Epithelial cell of esophagus (primary cell): ENCODE results near the gene DNMT3A.

Experiments used
- DNase-seq: peaks from one replicate; pipeline ENCODE4 v3.0.0; 2010; ENCODE audit warnings: low read depth
- H3K4me3 ChIP-seq: 2 replicates; pipeline ENCODE4 v1.5.1; 2011; ENCODE audit warnings: mild to moderate bottlenecking, low read length, control low read depth
- CTCF ChIP-seq: IDR thresholded peaks from 2 replicates; pipeline ENCODE4 v1.5.1; 2011; ENCODE audit warnings: low read depth, mild to moderate bottlenecking, low read length, control low read depth, inconsistent platforms; ENCODE audit not compliant: insufficient read depth; ENCODE audit errors: missing control alignments

DNMT3A gene

GRCh38 chr2:25240636-25241035 lies 101.1 kb downstream of the DNMT3A start:
- no peak overlapping the region for H3K4me3 ChIP-seq
- DNase-seq: no peak
- no peak for TF ChIP-seq CTCF

GRCh38 chr2:25238920-25239319 lies 102.8 kb downstream of the DNMT3A start:
- H3K4me3 ChIP-seq: no peak overlapping the region
- no peak for TF ChIP-seq CTCF
- DNase-seq: no peak

GRCh38 chr2:25237764-25238163 lies 104.0 kb downstream of the DNMT3A start:
- no peak for TF ChIP-seq CTCF

GRCh38 chr2:25236736-25237135 lies 105.0 kb downstream of the DNMT3A start:
- DNase-seq: no peak
- no peak overlapping the region for H3K4me3 ChIP-seq
- no peak for TF ChIP-seq CTCF

More at GRCh38 chr2:25237764-25238163, 104.0 kb downstream of the DNMT3A start:
- DNase-seq: no peak
- no peak overlapping the region for H3K4me3 ChIP-seq

GRCh38 chr2:25234738-25235137 lies 107.0 kb downstream of the DNMT3A start:
- no peak for DNase-seq
- H3K4me3 ChIP-seq: no peak overlapping the region
- TF ChIP-seq CTCF: no peak

- DNase-seq: no peak
- no peak overlapping the region for H3K4me3 ChIP-seq
- TF ChIP-seq CTCF: no peak
Measured at GRCh38 chr2:25233916-25234605, 107.7 kb downstream of the DNMT3A start.

- H3K4me3 ChIP-seq: no peak overlapping the region
- no peak for DNase-seq
- no peak for TF ChIP-seq CTCF
Measured at GRCh38 chr2:25232248-25232825, 109.4 kb downstream of the DNMT3A start.
